ENCODE data around the gene ACVR1B. TPM values are rescaled to one million over a fixed set of nuclear protein-coding genes. Genes with fewer than 3 reads are reported as not detected.

ACVR1B gene
- total and polyA plus RNA-seq, 9 of the 15 experiments (the other 6 are each of a cell fraction or from before 2014, with no cell fraction given), result 0.97 to 15.1 (median 6.8) TPM

DNA sequence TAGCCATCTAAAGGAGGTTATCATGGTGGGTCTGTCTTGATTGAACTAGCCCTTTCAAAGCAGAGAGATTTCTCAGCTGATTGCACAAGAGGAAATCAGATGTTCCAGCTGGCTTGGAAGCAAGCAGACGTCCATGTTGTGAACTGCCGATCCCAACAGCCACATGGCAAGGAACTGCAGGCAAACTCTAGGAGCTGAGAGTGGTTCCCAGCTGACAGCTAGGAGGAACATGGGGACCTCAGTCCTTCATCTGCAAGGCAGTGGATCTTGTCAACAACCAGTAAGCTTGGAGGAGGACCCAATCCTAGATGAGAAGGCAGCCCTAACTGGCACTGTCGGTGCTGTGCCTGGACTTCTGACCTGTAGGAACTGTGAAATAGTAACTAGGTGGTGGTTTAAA is 7.7 kb downstream of the ACVR1B start:
- peaks cover 24% of the 10 kb centered on the region for H3K79me2 ChIP-seq (ENCODE audit: control insufficient read depth, insufficient read depth, low read length)
- WGBS (ENCODE audit: insufficient coverage, low coverage, missing lambda C conversion rate), result 71% methylated on average over 3 of the region's 3 CpGs

More for the DNA sequence above, 7.7 kb downstream of the ACVR1B start:
- H4K20me1 ChIP-seq (replicated peaks; ENCODE audit: control insufficient read depth, insufficient read depth, low read length), result peaks cover 9% of the 10 kb centered on the region; the same call in 1 of the 2 replicates
- peaks cover 5% of the 10 kb centered on the region; the same call in 1 of the 3 replicates for H3K36me3 ChIP-seq (ENCODE audit: control insufficient read depth, insufficient read depth, low read length)
- POLR2A ChIA-PET, result interaction anchor here (0.6 to 1.5 kb wide), 2 partner anchors 9 to 1671 kb away, joined by 3 to 7 read pairs; no protein-coding TSS in a partner anchor
- intact Hi-C loops (cut with micrococcal nuclease) (no loop called here), in situ Hi-C loops (cut with MboI) (no loop called here)
- CTCF ChIA-PET (ENCODE audit: low intra/inter-chr PET ratio), result no interaction called here
- peaks cover 0 to 11% of the 10 kb centered on the region in 2 experiments; a peak in 4 of 5 replicates for H3K4me1 ChIP-seq (replicated peaks in 1 of 2; ENCODE audit: control insufficient read depth in 2 of 2, insufficient read depth in 2 of 2, low read length in 2 of 2)
- no peak overlapping the region for H3K9ac ChIP-seq (ENCODE audit: insufficient read depth in 1 of 2, low read depth in 2 of 2, low read length in 2 of 2)
- no peak overlapping the region for H3K4me3 ChIP-seq
- H2AFZ ChIP-seq (ENCODE audit: low read depth, low read length), result no peak overlapping the region
- DNase-seq (ENCODE audit: extremely low read depth in 1 of 4, low spot score in 3 of 4), result no peak
- FAIRE-seq, result no peak
- TF ChIP-seq JUN (IDR thresholded peaks at IDR 0.05; ENCODE audit: borderline replicate concordance, low read depth, low read length) (no peak), JUN (CRISPR knock-in tag; IDR thresholded peaks at IDR 0.05; ENCODE audit: borderline replicate concordance) (no peak), KHSRP (IDR thresholded peaks at IDR 0.05) (no peak), NCOA1 (IDR thresholded peaks at IDR 0.05; ENCODE audit: low read depth) (no peak)
- TF ChIP-seq, protein P1, sequence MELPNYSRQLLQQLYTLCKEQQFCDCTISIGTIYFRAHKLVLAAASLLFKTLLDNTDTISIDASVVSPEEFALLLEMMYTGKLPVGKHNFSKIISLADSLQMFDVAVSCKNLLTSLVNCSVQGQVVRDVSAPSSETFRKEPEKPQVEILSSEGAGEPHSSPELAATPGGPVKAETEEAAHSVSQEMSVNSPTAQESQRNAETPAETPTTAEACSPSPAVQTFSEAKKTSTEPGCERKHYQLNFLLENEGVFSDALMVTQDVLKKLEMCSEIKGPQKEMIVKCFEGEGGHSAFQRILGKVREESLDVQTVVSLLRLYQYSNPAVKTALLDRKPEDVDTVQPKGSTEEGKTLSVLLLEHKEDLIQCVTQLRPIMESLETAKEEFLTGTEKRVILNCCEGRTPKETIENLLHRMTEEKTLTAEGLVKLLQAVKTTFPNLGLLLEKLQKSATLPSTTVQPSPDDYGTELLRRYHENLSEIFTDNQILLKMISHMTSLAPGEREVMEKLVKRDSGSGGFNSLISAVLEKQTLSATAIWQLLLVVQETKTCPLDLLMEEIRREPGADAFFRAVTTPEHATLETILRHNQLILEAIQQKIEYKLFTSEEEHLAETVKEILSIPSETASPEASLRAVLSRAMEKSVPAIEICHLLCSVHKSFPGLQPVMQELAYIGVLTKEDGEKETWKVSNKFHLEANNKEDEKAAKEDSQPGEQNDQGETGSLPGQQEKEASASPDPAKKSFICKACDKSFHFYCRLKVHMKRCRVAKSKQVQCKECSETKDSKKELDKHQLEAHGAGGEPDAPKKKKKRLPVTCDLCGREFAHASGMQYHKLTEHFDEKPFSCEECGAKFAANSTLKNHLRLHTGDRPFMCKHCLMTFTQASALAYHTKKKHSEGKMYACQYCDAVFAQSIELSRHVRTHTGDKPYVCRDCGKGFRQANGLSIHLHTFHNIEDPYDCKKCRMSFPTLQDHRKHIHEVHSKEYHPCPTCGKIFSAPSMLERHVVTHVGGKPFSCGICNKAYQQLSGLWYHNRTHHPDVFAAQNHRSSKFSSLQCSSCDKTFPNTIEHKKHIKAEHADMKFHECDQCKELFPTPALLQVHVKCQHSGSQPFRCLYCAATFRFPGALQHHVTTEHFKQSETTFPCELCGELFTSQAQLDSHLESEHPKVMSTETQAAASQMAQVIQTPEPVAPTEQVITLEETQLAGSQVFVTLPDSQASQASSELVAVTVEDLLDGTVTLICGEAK (IDR thresholded peaks at IDR 0.05), result no peak
- TF ChIP-seq, protein P1 (CRISPR knock-in tag; IDR thresholded peaks at IDR 0.05), result no peak
- no peak overlapping the region for H3K27ac ChIP-seq (ENCODE audit: extremely low read depth, low read depth, low read length)
- H3K27me3 ChIP-seq (ENCODE audit: control insufficient read depth in 2 of 2, insufficient read depth in 2 of 2, low read length in 2 of 2), result no peaks in the 10 kb centered on the region
- H3K4me2 ChIP-seq (ENCODE audit: insufficient read depth, low read length), result no peak overlapping the region
- no peaks in the 10 kb centered on the region for H3K9me1 ChIP-seq (ENCODE audit: control insufficient read depth, insufficient read depth, low read length)
- no peaks in the 10 kb centered on the region for H3K9me3 ChIP-seq (replicated peaks; ENCODE audit: control insufficient read depth, insufficient read depth, low read depth, low read length)
- no TSS peak for BruUV-seq (replicated peaks)
- ATAC-seq, result no peak
